Mucosa of rectum (tissue), 2 donors: ENCODE data around the gene NELL1.

Source experiments
- H3K27ac ChIP-seq, 2 donors: one replicate each; pipeline ENCODE4 v1.7.0; 2013; ENCODE audit warnings: inconsistent platforms in 2 of 2, low read depth in 2 of 2, low read length in 2 of 2
- H3K27me3 ChIP-seq, 2 donors: one replicate each; pipeline ENCODE4 v1.7.0; 2013; ENCODE audit warnings: low read length in 2 of 2; ENCODE audit not compliant: control insufficient read depth in 2 of 2, insufficient read depth in 2 of 2
- H3K36me3 ChIP-seq, 2 donors: one replicate each; pipeline ENCODE4 v1.7.0; 2013; ENCODE audit warnings: low read length in 2 of 2; ENCODE audit not compliant: control insufficient read depth in 2 of 2, insufficient read depth in 2 of 2
- H3K4me1 ChIP-seq, 2 donors: one replicate each; pipeline ENCODE4 v1.7.0; 2013; ENCODE audit warnings: low read length in 2 of 2, mild to moderate bottlenecking in 1 of 2; ENCODE audit not compliant: control insufficient read depth in 2 of 2, insufficient read depth in 2 of 2
- H3K4me3 ChIP-seq, 2 donors: one replicate each; pipeline ENCODE4 v1.7.0; 2013; ENCODE audit warnings: low read length in 2 of 2
- H3K9ac ChIP-seq, 2 donors: one replicate each; pipeline ENCODE4 v1.7.0; 2013; ENCODE audit warnings: low read length in 2 of 2, low read depth in 1 of 2, mild to moderate bottlenecking in 1 of 2
- H3K9me3 ChIP-seq, 2 donors: one replicate each; pipeline ENCODE4 v1.7.0; 2013; ENCODE audit warnings: low read length in 2 of 2; ENCODE audit not compliant: control insufficient read depth in 2 of 2
- donor health status: healthy.
- donor health status: Normal muscosa, but diverticular disease.

Gene NELL1

DNA sequence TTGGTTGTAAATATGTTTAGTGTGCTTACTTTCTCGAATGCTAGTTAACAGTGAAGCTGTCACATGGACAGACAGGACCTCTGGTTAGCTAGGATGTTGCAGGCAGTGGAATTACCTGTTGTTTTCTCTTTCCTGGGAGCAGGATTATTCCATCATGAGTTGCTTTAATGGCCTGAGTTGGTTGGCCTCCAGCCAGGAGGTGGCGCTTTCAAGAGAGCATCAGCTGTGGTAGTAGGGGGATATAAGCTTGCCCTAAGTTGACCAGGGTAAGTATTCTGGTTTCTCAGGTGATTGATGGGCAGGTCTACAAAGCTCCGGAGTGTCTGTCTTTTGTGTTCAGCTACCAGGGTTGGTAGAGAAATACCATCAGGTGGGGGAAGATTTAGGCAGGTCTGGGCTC lies 43.5 kb downstream of the NELL1 start:
- H3K9ac ChIP-seq, result no peak overlapping the region
- no peak overlapping the region for H3K4me3 ChIP-seq
- H3K9me3 ChIP-seq, result no peaks in the 10 kb centered on the region
- no peaks in the 10 kb centered on the region for H3K36me3 ChIP-seq
- H3K4me1 ChIP-seq, result no peaks in the 10 kb centered on the region
- H3K27ac ChIP-seq, result no peak overlapping the region
- H3K27me3 ChIP-seq, result no peaks in the 10 kb centered on the region

DNA sequence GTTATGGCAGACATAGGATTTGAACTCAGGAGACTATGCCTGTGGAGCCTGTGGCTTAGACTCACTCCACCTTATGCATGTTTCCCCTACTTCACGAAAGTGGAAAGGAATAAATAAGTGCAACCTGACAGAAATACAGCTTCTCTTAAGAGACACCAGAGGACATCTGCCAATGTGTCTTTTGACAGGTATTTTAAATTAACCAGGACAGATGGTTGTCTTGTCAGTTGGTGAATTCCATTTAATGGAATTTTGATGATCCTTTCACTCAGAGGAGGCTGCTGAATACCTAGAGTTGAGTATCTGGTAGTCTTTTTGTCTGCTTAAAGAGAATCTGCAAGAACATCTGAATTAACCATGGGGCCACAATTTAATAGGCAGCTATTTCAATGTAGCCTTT lies 46.1 kb downstream of the NELL1 start:
- no peaks in the 10 kb centered on the region for H3K4me1 ChIP-seq
- H3K36me3 ChIP-seq, result no peaks in the 10 kb centered on the region
- no peak overlapping the region for H3K4me3 ChIP-seq
- no peaks in the 10 kb centered on the region for H3K9me3 ChIP-seq
- H3K9ac ChIP-seq, result no peak overlapping the region
- no peak overlapping the region for H3K27ac ChIP-seq
- no peaks in the 10 kb centered on the region for H3K27me3 ChIP-seq

DNA sequence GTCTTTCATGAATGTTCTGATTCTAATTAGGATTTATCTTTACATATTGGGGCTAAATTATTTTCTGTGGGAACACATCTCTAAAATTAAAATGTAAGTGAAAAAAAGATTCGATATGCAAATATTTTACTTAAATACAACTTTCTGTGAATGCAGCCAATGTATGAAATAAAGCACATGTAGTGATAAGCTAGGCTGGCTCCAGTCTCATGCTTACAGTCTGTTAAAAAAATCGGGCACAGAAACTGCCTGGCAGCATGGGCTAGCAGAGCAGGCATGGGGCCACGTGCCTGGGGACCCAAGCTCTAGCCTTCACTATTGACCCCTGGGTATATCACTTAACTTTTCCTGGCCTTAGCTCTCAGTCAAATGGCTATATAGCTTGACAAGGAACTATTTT lies 46.5 kb downstream of the NELL1 start:
- Histone ChIP-seq H3K9ac (no peak overlapping the region), H3K4me1 (no peaks in the 10 kb centered on the region), H3K9me3 (no peaks in the 10 kb centered on the region), H3K27ac (no peak overlapping the region), H3K4me3 (no peak overlapping the region), H3K27me3 (no peaks in the 10 kb centered on the region), H3K36me3 (no peaks in the 10 kb centered on the region)

DNA sequence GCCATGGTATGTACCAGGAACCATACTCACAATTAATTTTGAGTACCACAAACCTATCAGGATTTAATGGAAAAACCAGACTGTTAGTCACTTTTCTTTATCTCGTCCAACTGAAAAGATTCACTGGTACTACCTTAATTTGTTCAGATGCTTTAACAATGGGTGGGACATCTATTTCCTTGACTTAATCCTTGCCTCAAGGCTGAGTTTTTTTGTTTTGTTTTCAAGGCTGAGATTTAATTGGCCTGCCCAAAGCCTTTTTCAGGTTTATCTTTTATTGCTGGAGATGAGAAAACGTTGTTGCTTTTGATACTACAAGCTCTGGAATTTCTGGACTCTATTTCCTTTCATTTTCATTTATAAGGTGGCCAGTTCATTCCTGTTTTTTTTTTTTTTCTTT lies 50.4 kb downstream of the NELL1 start:
- H3K27ac ChIP-seq, result no peak overlapping the region
- H3K27me3 ChIP-seq, result no peaks in the 10 kb centered on the region
- H3K4me3 ChIP-seq, result no peak overlapping the region
- no peak overlapping the region for H3K9ac ChIP-seq
- H3K36me3 ChIP-seq, result no peaks in the 10 kb centered on the region
- no peaks in the 10 kb centered on the region for H3K9me3 ChIP-seq
- no peaks in the 10 kb centered on the region for H3K4me1 ChIP-seq

- Histone ChIP-seq H3K4me3 (no peak overlapping the region), H3K4me1 (no peaks in the 10 kb centered on the region), H3K9me3 (peaks cover 0 to 2% of the 10 kb centered on the region in 2 donors), H3K27ac (no peak overlapping the region), H3K27me3 (no peaks in the 10 kb centered on the region), H3K36me3 (no peaks in the 10 kb centered on the region), H3K9ac (no peak overlapping the region)
Observed at GRCh38 chr11:20723366-20723765, 54.0 kb downstream of the NELL1 start.

- no peaks in the 10 kb centered on the region for H3K27me3 ChIP-seq
- no peak overlapping the region for H3K27ac ChIP-seq
- no peaks in the 10 kb centered on the region for H3K4me1 ChIP-seq
- H3K36me3 ChIP-seq, result no peaks in the 10 kb centered on the region
- no peak overlapping the region for H3K9ac ChIP-seq
- peaks cover 0 to 4% of the 10 kb centered on the region in 2 donors for H3K9me3 ChIP-seq
- no peak overlapping the region for H3K4me3 ChIP-seq
Observed at GRCh38 chr11:20729597-20730105, 60.3 kb downstream of the NELL1 start.

DNA sequence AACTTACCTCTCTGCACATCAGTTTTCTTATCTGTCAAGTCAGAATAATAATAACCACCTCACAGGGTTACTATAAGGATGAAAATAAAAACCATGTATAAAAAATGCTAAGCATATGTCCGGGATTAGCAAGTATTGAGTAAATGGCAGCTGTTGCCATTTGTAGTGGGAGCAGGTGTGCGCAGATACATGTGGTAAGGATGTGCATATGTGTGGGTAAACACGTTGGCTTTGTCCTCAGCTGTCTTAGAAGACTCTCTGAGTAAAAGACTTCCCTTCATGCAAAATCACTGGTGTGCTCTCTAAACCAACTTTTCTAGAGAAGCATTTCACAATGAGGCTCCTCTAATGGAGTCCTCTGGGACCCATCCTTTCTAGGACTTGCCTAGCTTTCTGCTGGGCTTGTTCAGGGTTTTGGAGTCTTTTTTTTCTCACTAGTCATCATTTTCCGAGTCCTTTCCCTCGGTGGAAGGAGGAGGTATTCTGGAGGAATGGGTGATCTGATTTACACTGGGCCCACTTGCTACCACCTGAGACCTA lies 62.4 kb downstream of the NELL1 start:
- no peak overlapping the region for H3K27ac ChIP-seq
- H3K27me3 ChIP-seq, result no peaks in the 10 kb centered on the region
- no peak overlapping the region for H3K4me3 ChIP-seq
- H3K4me1 ChIP-seq, result no peaks in the 10 kb centered on the region
- no peak overlapping the region for H3K9ac ChIP-seq
- no peaks in the 10 kb centered on the region for H3K36me3 ChIP-seq
- H3K9me3 ChIP-seq, result peaks cover 0 to 2% of the 10 kb centered on the region in 2 donors

GRCh38 chr11:20739107-20739506 lies 69.7 kb downstream of the NELL1 start:
- no peak overlapping the region for H3K4me3 ChIP-seq
- H3K9me3 ChIP-seq, result no peaks in the 10 kb centered on the region
- H3K27me3 ChIP-seq, result no peaks in the 10 kb centered on the region
- no peaks in the 10 kb centered on the region for H3K36me3 ChIP-seq
- no peaks in the 10 kb centered on the region for H3K4me1 ChIP-seq
- H3K27ac ChIP-seq, result no peak overlapping the region
- no peak overlapping the region for H3K9ac ChIP-seq

- Histone ChIP-seq H3K27ac (no peak overlapping the region), H3K4me3 (no peak overlapping the region), H3K36me3 (no peaks in the 10 kb centered on the region), H3K27me3 (no peaks in the 10 kb centered on the region), H3K9ac (no peak overlapping the region), H3K4me1 (no peaks in the 10 kb centered on the region), H3K9me3 (no peaks in the 10 kb centered on the region)
Observed at GRCh38 chr11:20739577-20739976, 70.2 kb downstream of the NELL1 start.

DNA sequence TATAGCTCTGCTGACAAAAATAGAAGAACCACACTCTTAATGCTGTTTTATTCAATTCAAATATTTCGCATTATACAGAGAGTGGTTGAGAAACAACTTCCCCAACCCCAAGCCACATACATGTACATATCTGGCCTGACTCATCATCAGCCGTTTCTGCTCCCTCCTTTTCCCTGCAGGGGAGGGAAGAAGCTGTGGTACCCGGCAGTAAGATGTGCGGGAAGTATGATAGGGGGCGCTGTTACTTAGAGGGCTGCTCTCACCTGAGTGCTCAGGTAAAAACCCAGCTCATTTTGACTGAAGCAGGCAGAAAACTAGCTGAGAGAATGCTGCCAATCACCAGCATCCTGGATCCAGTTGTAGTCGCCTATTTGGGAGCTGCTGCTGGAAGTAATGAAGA lies 85.5 kb downstream of the NELL1 start:
- Histone ChIP-seq H3K9ac (no peak overlapping the region), H3K27ac (no peak overlapping the region), H3K27me3 (no peaks in the 10 kb centered on the region), H3K4me1 (no peaks in the 10 kb centered on the region), H3K9me3 (no peaks in the 10 kb centered on the region), H3K4me3 (no peak overlapping the region), H3K36me3 (no peaks in the 10 kb centered on the region)

DNA sequence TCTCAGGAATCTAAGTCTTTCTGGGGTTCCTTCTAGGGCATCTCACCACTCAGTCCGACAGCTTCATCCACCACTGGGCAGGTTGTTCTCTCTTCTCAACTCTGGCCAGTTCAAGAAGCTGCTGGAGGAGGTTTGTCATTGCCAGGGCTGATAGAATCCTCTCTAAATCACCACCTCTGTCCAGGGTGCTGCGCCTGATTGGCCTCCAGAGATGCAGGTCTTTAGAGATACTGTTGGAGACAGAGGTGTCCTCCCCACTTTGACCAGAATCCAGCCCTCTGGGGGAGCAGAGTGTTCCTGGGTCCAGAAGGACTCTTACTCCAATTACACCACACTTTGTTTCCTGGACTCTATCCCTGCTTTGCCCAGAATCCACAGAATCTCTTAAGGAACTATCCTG lies 90.2 kb downstream of the NELL1 start:
- H3K36me3 ChIP-seq, result no peaks in the 10 kb centered on the region

More for the DNA sequence above, 90.2 kb downstream of the NELL1 start:
- Histone ChIP-seq H3K4me3 (no peak overlapping the region), H3K4me1 (no peaks in the 10 kb centered on the region), H3K27ac (no peak overlapping the region), H3K9ac (no peak overlapping the region), H3K9me3 (no peaks in the 10 kb centered on the region), H3K27me3 (no peaks in the 10 kb centered on the region)
